ENCODE measurements around the gene SLC35F4.
"Not testable (repeated sequence)": the region's sequence is repeated elsewhere in the genome, so short reads cannot be mapped to it uniquely, and the experiment has no call there.

The SLC35F4 gene

GRCh38 chr14:57865403-57866198 is at the start of gene SLC35F4:
Gene SLC35F4, minus strand, starts transcription at chr14:57866092.
- DNase-seq: no peak

GRCh38 chr14:57909626-57910025 is 43.7 kb upstream of the SLC35F4 start:
- no peak for DNase-seq

GRCh38 chr14:57903954-57904353 is 38.1 kb upstream of the SLC35F4 start:
- DNase-seq: no peak

DNA sequence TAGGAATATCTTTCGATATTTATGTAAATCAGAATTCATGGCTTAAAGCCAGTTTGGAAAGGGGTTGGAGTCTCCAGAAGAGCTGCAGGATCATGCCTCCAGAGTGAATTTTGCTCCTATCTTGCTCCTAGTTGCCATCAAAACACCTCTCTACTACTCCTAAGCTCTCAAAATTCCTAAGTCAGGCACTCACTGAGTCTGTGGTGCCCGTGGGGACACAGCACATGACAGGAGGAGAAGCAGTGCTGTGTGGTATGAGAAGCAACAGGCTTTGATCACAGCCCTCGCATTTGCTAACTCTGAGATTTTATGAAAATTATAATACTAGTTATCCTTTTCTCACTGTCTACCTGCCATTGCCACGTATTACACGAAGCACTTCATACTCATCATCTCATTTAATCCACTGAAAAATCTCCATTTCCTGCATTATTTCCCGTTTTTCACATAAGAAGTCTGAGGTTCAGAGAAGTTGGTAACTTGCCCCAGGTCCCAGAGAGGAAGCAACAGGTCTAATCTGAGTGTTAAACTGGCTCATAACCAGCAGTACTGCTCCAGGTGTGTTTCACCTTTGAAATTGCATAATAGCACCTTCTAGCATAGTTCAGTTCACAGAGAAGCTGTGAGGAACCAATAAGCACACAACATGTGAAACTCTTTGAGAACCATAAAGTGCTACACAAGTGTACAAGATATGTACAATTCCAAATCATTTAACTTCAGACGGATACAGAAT is 33.1 kb upstream of the SLC35F4 start:
- no peak for DNase-seq

- DNase-seq: no peak
These were observed 31.4 kb upstream of the SLC35F4 start for GRCh38 chr14:57897144-57897748.

DNA sequence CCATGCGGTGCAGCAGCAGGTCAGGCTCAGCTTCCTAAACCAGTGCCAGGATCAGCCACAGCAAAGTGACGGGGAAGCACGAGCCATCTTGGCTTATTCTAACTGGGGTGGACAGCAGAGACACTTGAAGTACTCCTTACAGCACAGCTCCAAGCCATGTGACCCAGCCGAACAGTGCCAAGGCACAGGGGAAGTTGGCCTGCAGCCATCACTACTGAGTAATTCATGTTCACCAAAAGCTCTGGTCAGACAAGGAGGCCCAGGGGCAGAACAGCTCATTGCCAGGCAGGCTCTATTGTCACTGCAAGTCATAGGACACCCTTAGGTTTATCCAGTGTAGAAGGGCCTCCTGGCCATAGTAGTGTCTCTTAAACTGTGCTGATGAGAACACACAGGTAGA is 23.4 kb upstream of the SLC35F4 start:
- no peak for DNase-seq

DNA sequence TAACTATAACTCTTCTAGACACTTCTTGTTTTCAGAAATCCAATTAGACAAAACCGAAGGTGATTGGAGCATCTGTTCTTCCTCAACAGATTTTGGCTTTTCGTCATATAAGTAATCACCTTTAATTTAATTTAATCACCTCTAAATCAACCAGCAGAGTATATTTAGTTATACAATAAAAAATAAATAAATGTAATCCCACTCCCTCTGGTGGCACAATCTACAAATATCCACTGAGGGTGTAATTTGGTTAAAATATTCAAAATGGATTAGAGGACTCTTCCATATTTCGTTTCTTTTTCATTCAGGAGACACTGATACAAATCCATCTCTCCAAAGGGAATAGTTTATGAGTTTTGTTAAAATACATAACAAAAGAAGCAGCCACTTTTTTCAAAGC is 18.3 kb upstream of the SLC35F4 start:
- no peak for DNase-seq

- DNase-seq: no peak
These were observed 17.2 kb upstream of the SLC35F4 start for GRCh38 chr14:57883061-57883460.

- DNase-seq: no peak
These were observed 13.6 kb upstream of the SLC35F4 start for GRCh38 chr14:57879516-57879915.

- no peak for DNase-seq
These were observed 10.1 kb upstream of the SLC35F4 start for GRCh38 chr14:57875985-57876384.

DNA sequence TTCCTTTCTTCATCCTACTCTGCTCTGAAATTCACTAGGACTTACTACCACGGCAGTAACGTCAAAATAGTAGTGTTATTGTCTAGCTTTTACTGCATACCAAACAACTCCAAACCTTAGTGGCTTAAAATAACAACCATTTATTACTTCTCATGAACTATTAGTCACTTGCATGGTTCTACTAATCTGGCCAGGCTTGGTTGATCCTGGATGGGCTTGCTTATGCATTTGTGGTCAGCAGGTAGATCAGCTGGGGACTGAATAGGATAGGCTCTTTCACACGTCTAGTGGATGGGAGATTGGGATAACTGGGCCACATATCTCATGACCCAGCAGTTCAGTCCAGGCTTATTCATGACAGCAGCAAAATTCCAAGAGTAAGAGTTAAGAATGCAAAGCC is 9.4 kb upstream of the SLC35F4 start:
- no peak for DNase-seq

DNA sequence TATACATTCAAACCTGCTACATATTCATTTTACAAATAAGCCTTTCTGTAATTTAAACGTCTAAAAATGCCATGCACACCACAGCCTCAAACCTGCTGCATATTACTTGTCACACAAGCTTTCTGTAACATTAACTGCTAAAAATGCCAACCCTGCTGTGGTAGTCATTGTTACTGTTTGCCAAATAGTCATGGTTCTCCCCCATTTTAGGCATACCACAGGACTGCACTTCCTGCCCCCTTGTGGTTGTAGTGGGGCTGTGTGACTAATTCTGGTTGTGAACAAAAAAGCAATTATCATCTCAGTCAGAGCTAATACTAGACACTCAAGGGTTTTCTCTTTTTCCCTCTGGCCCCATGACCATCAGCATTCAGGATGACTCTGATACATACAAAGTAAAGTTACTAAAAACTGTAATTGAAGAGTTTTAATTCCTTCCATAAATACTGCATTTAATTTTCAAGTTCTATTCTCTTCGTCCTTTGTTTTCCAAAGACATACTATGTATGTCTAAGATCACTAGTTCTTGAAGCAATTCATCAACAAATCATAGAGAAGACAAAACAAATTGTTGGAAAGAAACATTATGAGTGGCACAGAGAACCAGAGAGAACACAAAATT is 5.7 kb upstream of the SLC35F4 start:
- DNase-seq: no peak

GRCh38 chr14:57870686-57871457 is 5.0 kb upstream of the SLC35F4 start:
- no peak for DNase-seq

GRCh38 chr14:57869617-57870016 is 3.7 kb upstream of the SLC35F4 start:
- DNase-seq: no peak

DNA sequence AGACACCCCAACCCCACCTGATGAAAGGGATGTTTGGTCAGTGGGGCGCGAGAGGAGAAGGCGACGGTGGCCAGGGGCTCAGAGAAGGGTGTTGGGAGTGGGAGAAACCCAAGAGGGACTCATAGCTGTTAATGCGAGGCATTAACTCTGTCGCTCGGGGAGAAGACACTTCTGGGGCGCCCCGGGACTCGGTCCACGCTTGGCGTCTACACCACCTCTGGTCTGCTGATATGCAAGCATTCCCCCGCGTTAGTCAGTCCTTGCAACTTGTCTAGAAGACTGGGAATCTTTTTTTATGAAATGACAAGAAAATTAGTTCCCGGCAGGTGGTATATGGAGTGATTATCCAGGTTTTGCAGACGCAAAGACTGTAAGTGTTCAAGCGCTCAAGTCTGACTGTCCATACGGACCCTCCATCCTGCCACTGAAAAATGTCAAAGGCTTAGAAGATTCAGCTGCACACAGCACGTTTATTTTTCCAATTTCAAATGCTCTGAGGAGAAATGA is 360 bp upstream of the SLC35F4 start:
- DNase-seq: no peak

- DNase-seq: no peak
These were observed 858 bp downstream of the SLC35F4 start for GRCh38 chr14:57865066-57865402.

DNA sequence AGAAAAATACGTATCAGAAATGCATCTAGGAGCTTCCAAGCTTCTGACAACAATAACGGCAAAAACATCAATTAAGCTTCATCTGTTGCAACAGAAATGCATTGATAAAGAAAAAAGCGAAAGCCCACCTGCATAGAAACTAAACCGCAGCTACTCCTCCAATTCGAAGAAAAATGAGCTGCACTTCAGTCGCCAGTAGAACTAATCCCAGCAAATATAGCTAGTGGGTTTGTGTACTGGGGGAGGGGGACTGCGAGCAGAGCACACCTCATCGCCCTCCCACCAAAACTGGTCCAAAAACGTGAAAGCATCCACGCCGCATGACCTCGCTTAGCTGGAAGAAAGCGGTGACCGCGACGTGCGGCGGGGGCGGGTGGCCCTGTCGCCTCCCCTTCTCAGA is 1.2 kb downstream of the SLC35F4 start:
- DNase-seq: no peak

DNA sequence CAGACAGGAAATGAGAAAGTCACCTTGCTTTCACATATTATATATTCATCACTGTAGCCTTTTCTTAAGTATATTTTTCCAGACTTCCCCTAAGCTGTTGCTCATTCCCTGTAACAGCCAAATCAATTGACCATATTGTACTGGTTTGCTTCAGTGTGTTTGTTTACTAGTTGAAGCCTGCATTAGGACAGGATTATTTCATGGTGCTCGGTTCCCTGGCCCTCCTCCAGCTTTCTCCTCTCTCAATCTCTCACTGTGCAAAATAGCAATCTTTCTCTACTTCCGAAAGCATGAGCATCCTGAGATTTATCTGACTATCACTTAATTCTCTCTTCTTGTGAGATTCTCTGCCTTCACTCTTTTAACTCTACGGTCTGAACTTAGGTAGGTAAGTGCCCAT is 2.4 kb downstream of the SLC35F4 start:
- DNase-seq: no peak

DNA sequence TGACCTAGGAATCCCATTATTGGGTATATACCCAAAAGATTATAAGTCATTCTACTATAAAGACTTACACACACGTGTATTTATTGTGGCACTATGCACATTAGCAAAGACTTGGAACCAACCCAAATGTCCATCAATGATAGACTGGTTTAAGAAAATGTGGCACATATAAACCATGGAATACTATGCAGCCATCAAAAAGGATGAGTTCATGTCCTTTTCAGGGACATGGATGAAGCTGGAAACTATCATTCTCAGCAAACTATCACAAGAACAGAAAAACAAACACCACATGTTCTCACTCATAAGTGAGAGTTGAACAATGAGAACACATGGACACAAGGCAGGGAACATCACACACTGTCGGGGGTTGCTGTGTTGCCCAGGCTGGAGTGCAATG is 10.2 kb downstream of the SLC35F4 start:
- not testable (repeated sequence) for DNase-seq

GRCh38 chr14:57854571-57854970 is 11.3 kb downstream of the SLC35F4 start:
- DNase-seq: no peak

DNA sequence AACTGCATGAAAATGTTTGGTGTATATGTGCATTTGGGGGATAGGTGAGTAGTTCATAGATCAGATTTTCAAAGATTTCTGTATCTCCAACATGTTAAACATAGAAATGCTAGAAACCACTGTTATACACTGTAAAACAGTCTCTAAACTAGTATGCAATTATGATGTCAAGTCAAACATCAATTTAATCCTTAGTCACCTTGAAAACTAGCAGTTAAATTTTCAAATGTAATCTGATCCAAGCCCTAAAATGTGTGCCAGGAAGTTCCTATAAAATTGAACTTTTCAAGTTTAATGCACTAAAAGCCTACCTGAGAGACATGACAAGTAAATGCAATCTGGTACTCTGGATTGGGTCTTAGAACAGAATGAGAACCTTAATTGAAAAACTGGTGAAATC is 14.5 kb downstream of the SLC35F4 start:
- DNase-seq: no peak

- DNase-seq: no peak
These were observed 17.1 kb downstream of the SLC35F4 start for GRCh38 chr14:57848786-57849185.

GRCh38 chr14:57848353-57848752 is 17.5 kb downstream of the SLC35F4 start:
- DNase-seq: no peak
